ENCODE measurements around the gene CTNND1. TPM values are rescaled to one million over a fixed set of nuclear protein-coding genes. Genes with fewer than 3 reads are reported as not detected.
A peak's percentile ranks its signal among the peaks of the same experiment; 100 is the strongest.

The CTNND1 gene
- total and polyA plus RNA-seq, 9 of the 15 experiments (the other 6 are each of a cell fraction or from before 2014, with no cell fraction given) = 11.1 to 74.0 (median 43.3) TPM

DNA sequence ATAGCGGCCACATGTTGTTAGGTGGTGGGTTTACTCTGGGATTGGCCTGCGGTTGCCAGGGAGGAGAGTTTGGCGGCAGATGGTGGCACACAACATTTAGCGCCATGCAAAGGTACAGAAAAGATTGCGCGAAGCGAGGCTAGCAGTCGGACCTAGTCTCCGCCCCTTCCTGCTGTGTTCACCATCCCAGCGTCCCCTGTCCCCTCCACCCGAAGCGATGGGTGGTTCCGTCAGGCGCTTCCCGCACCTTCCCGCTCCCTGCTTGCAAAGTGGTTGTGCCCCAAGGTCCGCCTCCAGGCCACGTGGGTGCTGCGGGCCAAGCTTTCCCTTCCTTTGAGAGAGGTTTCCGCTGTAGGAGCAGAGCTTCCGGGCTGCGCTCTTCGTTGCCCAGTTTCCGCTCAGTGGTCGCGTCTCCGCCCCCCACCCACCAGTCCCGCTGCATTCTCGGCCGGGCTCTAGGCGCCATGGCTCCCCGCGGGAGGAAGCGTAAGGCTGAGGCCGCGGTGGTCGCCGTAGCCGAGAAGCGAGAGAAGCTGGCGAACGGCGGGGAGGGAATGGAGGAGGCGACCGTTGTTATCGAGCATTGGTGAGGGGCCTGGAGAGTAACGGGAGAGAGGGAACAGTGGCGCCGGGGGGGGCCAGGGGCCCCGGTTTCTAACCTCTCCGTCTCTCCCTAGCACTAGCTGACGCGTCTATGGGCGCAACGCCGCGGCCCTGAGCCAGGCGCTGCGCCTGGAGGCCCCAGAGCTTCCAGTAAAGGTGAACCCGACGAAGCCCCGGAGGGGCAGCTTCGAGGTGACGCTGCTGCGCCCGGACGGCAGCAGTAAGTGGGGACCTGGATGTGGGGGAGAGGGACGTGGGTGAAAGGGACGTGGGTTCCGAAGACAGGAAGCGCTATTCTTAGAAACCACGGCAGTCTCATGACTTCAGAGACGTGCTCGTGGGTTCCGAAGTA, 20.2 kb upstream of the CTNND1 start, which contains the start of gene SELENOH (continued):
- no peak for TF ChIP-seq BRF1 (IDR thresholded peaks at IDR 0.05; ENCODE audit: borderline replicate concordance, extremely low read depth, insufficient read length)
- TF ChIP-seq ZNF507 (tag; conservative IDR thresholded peaks at IDR 0.05) = no peak
- TF ChIP-seq FOXK2 (conservative IDR thresholded peaks at IDR 0.05 in 1 of 2, IDR thresholded peaks at IDR 0.05 in 1 of 2; ENCODE audit: low read depth in 2 of 2) = peak; percentile 94 to 98
- TF ChIP-seq, protein P1, sequence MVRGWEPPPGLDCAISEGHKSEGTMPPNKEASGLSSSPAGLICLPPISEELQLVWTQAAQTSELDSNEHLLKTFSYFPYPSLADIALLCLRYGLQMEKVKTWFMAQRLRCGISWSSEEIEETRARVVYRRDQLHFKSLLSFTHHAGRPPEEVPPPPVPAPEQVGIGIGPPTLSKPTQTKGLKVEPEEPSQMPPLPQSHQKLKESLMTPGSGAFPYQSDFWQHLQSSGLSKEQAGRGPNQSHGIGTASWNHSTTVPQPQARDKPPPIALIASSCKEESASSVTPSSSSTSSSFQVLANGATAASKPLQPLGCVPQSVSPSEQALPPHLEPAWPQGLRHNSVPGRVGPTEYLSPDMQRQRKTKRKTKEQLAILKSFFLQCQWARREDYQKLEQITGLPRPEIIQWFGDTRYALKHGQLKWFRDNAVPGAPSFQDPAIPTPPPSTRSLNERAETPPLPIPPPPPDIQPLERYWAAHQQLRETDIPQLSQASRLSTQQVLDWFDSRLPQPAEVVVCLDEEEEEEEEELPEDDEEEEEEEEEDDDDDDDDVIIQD (CRISPR knock-in tag; IDR thresholded peaks at IDR 0.05) = no peak
- TF ChIP-seq ZFP36 (IDR thresholded peaks at IDR 0.05; ENCODE audit: low read depth, low read length, partially characterized antibody) = no peak
- peak; percentile 90 for TF ChIP-seq ESRRA (IDR thresholded peaks at IDR 0.05; ENCODE audit: borderline replicate concordance, low read depth)
- TF ChIP-seq, protein P2, sequence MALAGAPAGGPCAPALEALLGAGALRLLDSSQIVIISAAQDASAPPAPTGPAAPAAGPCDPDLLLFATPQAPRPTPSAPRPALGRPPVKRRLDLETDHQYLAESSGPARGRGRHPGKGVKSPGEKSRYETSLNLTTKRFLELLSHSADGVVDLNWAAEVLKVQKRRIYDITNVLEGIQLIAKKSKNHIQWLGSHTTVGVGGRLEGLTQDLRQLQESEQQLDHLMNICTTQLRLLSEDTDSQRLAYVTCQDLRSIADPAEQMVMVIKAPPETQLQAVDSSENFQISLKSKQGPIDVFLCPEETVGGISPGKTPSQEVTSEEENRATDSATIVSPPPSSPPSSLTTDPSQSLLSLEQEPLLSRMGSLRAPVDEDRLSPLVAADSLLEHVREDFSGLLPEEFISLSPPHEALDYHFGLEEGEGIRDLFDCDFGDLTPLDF (CRISPR knock-in tag; IDR thresholded peaks at IDR 0.05) = peak; percentile 86
- TF ChIP-seq, protein P3, sequence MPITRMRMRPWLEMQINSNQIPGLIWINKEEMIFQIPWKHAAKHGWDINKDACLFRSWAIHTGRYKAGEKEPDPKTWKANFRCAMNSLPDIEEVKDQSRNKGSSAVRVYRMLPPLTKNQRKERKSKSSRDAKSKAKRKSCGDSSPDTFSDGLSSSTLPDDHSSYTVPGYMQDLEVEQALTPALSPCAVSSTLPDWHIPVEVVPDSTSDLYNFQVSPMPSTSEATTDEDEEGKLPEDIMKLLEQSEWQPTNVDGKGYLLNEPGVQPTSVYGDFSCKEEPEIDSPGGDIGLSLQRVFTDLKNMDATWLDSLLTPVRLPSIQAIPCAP (CRISPR knock-in tag; IDR thresholded peaks at IDR 0.05; ENCODE audit: borderline replicate concordance) = no peak; the same call in 1 of the 2 replicates
- peak; percentile 20 for TF ChIP-seq POLR3A (IDR thresholded peaks at IDR 0.05; ENCODE audit: borderline replicate concordance, extremely low read depth, insufficient read depth, insufficient read length)
- TF ChIP-seq L3MBTL2 (IDR thresholded peaks at IDR 0.05) = peak; percentile 83
- TF ChIP-seq RCOR1 (IDR thresholded peaks at IDR 0.05; ENCODE audit: borderline replicate concordance in 1 of 2, low read depth in 2 of 2, low read length in 2 of 2) = peak in 1 of 2 experiments; percentile 83; a peak in 2 of 4 replicates
- TF ChIP-seq SAFB2 (IDR thresholded peaks at IDR 0.05; ENCODE audit: borderline replicate concordance, low read depth, low read length, severe bottlenecking) = no peak
- TF ChIP-seq ZZZ3 (IDR thresholded peaks at IDR 0.05) = peak; percentile 58; the same call in 1 of the 2 replicates
- TF ChIP-seq EWSR1 (IDR thresholded peaks at IDR 0.05; ENCODE audit: borderline replicate concordance, low read depth, partially characterized antibody) = no peak
- TF ChIP-seq, protein P4, sequence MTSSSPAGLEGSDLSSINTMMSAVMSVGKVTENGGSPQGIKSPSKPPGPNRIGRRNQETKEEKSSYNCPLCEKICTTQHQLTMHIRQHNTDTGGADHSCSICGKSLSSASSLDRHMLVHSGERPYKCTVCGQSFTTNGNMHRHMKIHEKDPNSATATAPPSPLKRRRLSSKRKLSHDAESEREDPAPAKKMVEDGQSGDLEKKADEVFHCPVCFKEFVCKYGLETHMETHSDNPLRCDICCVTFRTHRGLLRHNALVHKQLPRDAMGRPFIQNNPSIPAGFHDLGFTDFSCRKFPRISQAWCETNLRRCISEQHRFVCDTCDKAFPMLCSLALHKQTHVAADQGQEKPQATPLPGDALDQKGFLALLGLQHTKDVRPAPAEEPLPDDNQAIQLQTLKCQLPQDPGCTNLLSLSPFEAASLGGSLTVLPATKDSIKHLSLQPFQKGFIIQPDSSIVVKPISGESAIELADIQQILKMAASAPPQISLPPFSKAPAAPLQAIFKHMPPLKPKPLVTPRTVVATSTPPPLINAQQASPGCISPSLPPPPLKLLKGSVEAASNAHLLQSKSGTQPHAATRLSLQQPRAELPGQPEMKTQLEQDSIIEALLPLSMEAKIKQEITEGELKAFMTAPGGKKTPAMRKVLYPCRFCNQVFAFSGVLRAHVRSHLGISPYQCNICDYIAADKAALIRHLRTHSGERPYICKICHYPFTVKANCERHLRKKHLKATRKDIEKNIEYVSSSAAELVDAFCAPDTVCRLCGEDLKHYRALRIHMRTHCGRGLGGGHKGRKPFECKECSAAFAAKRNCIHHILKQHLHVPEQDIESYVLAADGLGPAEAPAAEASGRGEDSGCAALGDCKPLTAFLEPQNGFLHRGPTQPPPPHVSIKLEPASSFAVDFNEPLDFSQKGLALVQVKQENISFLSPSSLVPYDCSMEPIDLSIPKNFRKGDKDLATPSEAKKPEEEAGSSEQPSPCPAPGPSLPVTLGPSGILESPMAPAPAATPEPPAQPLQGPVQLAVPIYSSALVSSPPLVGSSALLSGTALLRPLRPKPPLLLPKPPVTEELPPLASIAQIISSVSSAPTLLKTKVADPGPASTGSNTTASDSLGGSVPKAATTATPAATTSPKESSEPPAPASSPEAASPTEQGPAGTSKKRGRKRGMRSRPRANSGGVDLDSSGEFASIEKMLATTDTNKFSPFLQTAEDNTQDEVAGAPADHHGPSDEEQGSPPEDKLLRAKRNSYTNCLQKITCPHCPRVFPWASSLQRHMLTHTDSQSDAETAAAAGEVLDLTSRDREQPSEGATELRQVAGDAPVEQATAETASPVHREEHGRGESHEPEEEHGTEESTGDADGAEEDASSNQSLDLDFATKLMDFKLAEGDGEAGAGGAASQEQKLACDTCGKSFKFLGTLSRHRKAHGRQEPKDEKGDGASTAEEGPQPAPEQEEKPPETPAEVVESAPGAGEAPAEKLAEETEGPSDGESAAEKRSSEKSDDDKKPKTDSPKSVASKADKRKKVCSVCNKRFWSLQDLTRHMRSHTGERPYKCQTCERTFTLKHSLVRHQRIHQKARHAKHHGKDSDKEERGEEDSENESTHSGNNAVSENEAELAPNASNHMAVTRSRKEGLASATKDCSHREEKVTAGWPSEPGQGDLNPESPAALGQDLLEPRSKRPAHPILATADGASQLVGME (CRISPR knock-in tag; IDR thresholded peaks at IDR 0.05) = no peak
- TF ChIP-seq NFRKB (IDR thresholded peaks at IDR 0.05; ENCODE audit: low read depth) = peak; percentile 78

Data from K562 (cell line).